Measurements from ENCODE around the gene CCDC85A. TPM values are rescaled to one million over a fixed set of nuclear protein-coding genes. Genes with fewer than 3 reads are reported as not detected.
"Not testable (repeated sequence)": the region's sequence is repeated elsewhere in the genome, so short reads cannot be mapped to it uniquely, and the experiment has no call there.

Gene CCDC85A
- polyA plus RNA-seq (ENCODE audit: insufficient read length in 10 of 10): 1 to 10 TPM; 2.7 to 3.9 (median 3.4) TPM
- long read RNA-seq, donor 1: 0 reads
- long read RNA-seq, donor 2: 0 reads
- long read RNA-seq, donor 3: 0 reads
- long read RNA-seq, donor 4: 0 reads
- long read RNA-seq, donor 5: 0 reads
- long read RNA-seq, donor 6: 0 reads
- long read RNA-seq, donor 7: 0 reads
- long read RNA-seq, donor 8: 0 reads
- long read RNA-seq, donor 9: 0 reads

- DNase-seq: peak; percentile 80 to 95 (median 91)
Measured at GRCh38 chr2:56183643-56184499, at the start of gene CCDC85A. TSS of gene CCDC85A (plus strand) at chr2:56183990. CDS start at chr2:56184625, 635 bp downstream.

- DNase-seq: no peak
Measured at GRCh38 chr2:56134861-56135260, 48.9 kb upstream of the CCDC85A start.

- not testable (repeated sequence) for DNase-seq
Measured at GRCh38 chr2:56142497-56143061, 41.2 kb upstream of the CCDC85A start.

- no peak for DNase-seq
Measured at GRCh38 chr2:56147907-56148306, 35.9 kb upstream of the CCDC85A start.

GRCh38 chr2:56148825-56149224, 35.0 kb upstream of the CCDC85A start:
- DNase-seq: no peak

- no peak for DNase-seq
Measured at GRCh38 chr2:56151841-56152240, 31.9 kb upstream of the CCDC85A start.

- DNase-seq: no peak
Measured at GRCh38 chr2:56155188-56155587, 28.6 kb upstream of the CCDC85A start.

- not testable (repeated sequence) for DNase-seq
Measured at GRCh38 chr2:56159875-56160274, 23.9 kb upstream of the CCDC85A start.

- DNase-seq: peak in 2 of 3 donors; percentile 14 to 15
Measured at GRCh38 chr2:56167616-56168562, 15.9 kb upstream of the CCDC85A start.

- DNase-seq: no peak
Measured at GRCh38 chr2:56169521-56169920, 14.3 kb upstream of the CCDC85A start.

GRCh38 chr2:56170504-56170903, 13.3 kb upstream of the CCDC85A start:
- DNase-seq: no peak

GRCh38 chr2:56170988-56171387, 12.8 kb upstream of the CCDC85A start:
- DNase-seq: no peak

GRCh38 chr2:56175779-56176178, 8.0 kb upstream of the CCDC85A start:
- no peak for DNase-seq

- DNase-seq: no peak
Measured at GRCh38 chr2:56177420-56178220, 6.2 kb upstream of the CCDC85A start.

GRCh38 chr2:56179931-56180330, 3.9 kb upstream of the CCDC85A start:
- no peak for DNase-seq

GRCh38 chr2:56182420-56182819, 1.4 kb upstream of the CCDC85A start:
- DNase-seq: no peak

GRCh38 chr2:56184500-56185011, 766 bp downstream of the CCDC85A start:
- peak in 2 of 3 donors; percentile 10 to 62 for DNase-seq

GRCh38 chr2:56185101-56185581, 1.4 kb downstream of the CCDC85A start:
- DNase-seq: peak in 2 of 3 donors; percentile 25 to 57

GRCh38 chr2:56185582-56186046, 1.8 kb downstream of the CCDC85A start:
- peak in 2 of 3 donors; percentile 29 to 54 for DNase-seq

- DNase-seq: peak in 1 of 3 donors; percentile 11
Measured at GRCh38 chr2:56191617-56192016, 7.8 kb downstream of the CCDC85A start.
